Kidney epithelial cell (primary cell): ENCODE data around the gene SSRP1. TPM values are rescaled to one million over a fixed set of nuclear protein-coding genes. Genes with fewer than 3 reads are reported as not detected.

Experiments
- DNase-seq: peaks from one replicate; pipeline ENCODE4 v3.0.0-alpha.2; 2010; ENCODE audit warnings: low read depth
- H3K27me3 ChIP-seq: 2 replicates; pipeline ENCODE4 v1.6.0; 2011; ENCODE audit warnings: low read length; ENCODE audit not compliant: control insufficient read depth, insufficient read depth
- H3K36me3 ChIP-seq: 2 replicates; pipeline ENCODE4 v1.5.1; 2011; ENCODE audit warnings: low read length; ENCODE audit not compliant: control insufficient read depth, insufficient read depth
- H3K4me3 ChIP-seq: 2 replicates; pipeline ENCODE4 v1.5.1; 2011; ENCODE audit warnings: low read depth, mild to moderate bottlenecking, control low read depth, low read length
- total RNA-seq: library from RNA; depleted of rRNA; stranded (reverse); fragments of >200 nt; gene quantifications from 2 replicates; pipeline ENCODE4 v1.2.3, GENCODE V29; 2015
- TF ChIP-seq, protein P1 (sequence below): IDR thresholded peaks from 2 replicates; pipeline ENCODE4 v1.5.1; 2011; ENCODE audit warnings: mild to moderate bottlenecking, moderate library complexity, low read length, control low read depth, inconsistent platforms; ENCODE audit not compliant: insufficient read depth, poor library complexity, severe bottlenecking

SSRP1 gene
- total RNA-seq, 1 donor from 2014 or later, result 156 TPM

DNA sequence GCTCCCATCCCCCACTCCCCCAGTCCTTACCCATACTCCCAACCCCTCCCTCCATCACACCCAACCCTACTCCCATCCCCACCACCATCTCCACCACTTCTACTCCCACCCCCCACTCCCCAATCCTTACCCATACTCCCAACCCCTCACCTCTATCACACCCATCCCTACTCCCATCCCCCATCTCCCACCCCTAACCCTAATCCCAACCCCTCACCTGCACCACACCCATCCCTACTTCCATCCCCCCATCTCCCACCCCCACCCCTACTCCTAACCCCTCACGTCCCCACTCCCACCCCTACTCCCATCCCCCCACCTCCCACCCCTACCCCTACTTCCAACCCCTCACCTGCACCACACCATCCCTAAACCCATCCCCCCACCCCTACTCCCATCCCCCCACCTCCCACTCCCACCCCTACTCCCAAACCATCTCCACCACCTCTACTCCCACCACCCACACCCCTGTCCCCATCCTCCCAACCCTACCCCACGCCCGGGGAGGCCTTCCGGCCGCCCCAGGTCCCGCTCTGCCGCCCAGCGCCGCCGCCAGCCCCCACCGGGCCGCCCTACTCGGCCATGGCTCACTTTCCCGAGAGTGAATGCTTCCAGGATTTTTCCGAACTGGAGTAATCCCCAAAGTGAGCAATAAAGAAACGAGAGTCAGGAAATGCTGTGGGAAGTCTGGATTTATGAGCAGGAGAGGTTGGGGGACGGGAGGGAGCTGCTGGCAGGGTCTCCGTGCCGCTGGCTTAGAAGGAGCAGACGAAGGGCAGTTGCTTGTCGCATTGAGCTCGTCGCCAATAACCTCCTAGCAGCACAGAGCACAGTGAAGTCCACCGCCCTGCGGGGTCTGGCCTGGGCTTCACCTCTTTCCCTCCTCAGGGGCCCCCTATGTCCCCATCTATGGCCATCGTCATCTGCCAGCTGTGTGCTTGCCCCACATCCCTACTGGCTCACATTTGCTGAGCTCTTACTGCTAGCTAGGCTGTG lies 40.7 kb upstream of the SSRP1 start:
- no peaks in the 10 kb centered on the region for H3K36me3 ChIP-seq
- H3K4me3 ChIP-seq, result no peak overlapping the region
- TF ChIP-seq, protein P1, sequence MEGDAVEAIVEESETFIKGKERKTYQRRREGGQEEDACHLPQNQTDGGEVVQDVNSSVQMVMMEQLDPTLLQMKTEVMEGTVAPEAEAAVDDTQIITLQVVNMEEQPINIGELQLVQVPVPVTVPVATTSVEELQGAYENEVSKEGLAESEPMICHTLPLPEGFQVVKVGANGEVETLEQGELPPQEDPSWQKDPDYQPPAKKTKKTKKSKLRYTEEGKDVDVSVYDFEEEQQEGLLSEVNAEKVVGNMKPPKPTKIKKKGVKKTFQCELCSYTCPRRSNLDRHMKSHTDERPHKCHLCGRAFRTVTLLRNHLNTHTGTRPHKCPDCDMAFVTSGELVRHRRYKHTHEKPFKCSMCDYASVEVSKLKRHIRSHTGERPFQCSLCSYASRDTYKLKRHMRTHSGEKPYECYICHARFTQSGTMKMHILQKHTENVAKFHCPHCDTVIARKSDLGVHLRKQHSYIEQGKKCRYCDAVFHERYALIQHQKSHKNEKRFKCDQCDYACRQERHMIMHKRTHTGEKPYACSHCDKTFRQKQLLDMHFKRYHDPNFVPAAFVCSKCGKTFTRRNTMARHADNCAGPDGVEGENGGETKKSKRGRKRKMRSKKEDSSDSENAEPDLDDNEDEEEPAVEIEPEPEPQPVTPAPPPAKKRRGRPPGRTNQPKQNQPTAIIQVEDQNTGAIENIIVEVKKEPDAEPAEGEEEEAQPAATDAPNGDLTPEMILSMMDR, result no peak
- H3K27me3 ChIP-seq, result peaks cover 8% of the 10 kb centered on the region
- no peak for DNase-seq

DNA sequence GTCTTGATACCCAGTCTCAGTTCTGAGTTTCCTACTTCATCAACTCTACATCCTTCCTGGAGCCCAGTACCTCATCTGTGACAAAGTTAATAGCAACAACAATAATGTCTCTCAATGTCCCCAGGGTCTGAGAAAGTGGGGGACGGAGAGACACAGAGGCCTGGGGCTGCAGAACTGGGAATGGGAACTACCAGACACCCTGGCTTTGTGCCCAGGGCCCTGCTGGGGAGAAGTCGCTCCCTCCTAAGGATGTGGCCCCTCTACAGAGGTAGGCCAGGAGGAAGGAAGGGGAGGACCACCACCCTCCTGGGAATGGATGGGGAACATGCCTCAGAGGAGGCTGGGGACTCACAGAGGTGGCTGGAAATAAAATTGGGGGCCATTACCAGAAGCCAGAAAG lies 39.8 kb upstream of the SSRP1 start:
- H3K4me3 ChIP-seq, result no peak overlapping the region
- TF ChIP-seq, protein P1, result no peak
- H3K27me3 ChIP-seq, result peaks cover 8% of the 10 kb centered on the region
- H3K36me3 ChIP-seq, result no peaks in the 10 kb centered on the region
- DNase-seq, result no peak

DNA sequence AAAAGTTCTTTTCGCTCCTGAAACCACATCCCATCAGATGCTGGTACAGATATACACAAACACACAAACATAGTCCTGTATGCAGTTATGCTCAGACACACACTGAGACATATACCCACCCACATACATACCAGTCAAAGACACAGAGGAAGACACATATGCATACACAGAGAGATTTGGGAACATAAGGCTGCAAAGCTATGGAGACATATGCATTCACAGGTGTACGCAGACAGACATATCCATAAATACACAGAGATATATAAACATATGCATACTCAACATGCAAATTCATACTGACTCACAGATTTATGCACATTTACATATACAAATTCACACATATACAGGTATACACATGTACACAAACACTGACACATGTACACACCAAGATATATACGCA lies 39.3 kb upstream of the SSRP1 start:
- TF ChIP-seq, protein P1, result no peak
- no peaks in the 10 kb centered on the region for H3K36me3 ChIP-seq
- no peak overlapping the region for H3K4me3 ChIP-seq
- DNase-seq, result no peak
- H3K27me3 ChIP-seq, result peaks cover 8% of the 10 kb centered on the region

DNA sequence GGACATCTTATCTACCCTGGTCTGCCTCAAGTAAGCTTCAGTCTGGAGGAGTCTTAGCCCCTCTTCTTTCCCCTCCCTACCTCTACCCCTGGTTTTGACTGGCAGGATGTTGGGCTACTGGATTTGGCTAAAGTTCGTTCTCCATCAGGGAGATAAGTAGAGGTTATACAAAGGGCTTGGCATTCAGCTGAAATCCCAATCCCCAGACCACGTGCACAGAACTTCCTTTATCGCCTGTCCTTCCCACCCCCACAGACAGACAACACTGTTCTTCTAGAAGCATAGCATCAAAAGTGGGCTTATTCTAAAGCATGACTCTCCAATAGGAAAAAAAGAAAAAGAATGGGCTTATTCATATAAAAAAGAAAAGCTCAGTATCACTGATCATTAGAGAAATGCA lies 37.5 kb upstream of the SSRP1 start:
- Histone ChIP-seq H3K4me3 (no peak overlapping the region), H3K36me3 (no peaks in the 10 kb centered on the region), H3K27me3 (peaks cover 5% of the 10 kb centered on the region)
- DNase-seq, result no peak
- TF ChIP-seq, protein P1, result no peak

DNA sequence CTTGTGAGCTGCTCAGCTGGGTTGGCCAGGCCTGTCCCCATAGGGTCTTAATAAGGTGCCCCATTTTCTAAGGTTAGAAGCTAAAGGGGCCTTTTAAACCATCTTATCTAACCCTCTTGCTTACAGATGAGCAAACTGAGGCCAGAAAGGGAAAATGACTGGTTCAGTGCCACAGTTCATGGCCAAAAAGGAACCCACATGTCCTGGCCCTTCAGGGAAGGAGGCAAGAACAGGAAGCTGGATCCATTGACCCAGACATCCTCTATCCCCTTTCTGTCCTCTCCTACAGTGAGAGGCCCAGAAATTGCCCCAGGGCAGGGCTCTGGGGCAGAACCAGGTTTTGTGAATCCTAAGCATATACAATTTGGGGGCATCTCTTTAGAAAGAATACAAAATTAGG lies 35.2 kb upstream of the SSRP1 start:
- TF ChIP-seq, protein P1, result no peak

More for the DNA sequence above, 35.2 kb upstream of the SSRP1 start:
- no peak for DNase-seq
- Histone ChIP-seq H3K4me3 (no peak overlapping the region), H3K27me3 (no peaks in the 10 kb centered on the region), H3K36me3 (no peaks in the 10 kb centered on the region)
